Smooth muscle cell (in vitro differentiated cells): ENCODE data around the gene APBB3. TPM values are rescaled to one million over a fixed set of nuclear protein-coding genes. Genes with fewer than 3 reads are reported as not detected.

Experiments
- DNase-seq: peaks from one replicate; lab custom pipeline; 2025; ENCODE audit not compliant: unreplicated experiment; lab: John Stamatoyannopoulos, UW
- H2AFZ ChIP-seq: fragments of 200-600 bp; sonication (generic); 2 replicates; pipeline ENCODE4 v1.6.0; 2016; ENCODE audit warnings: antibody characterized with exemption, low read depth, mild to moderate bottlenecking
- H3F3A ChIP-seq: fragments of 200-600 bp; sonication (generic); 2 replicates; pipeline ENCODE4 v1.6.0; 2017; ENCODE audit warnings: antibody characterized with exemption, low read depth
- H3K27ac ChIP-seq: fragments of 200-600 bp; sonication (generic); 2 replicates; pipeline ENCODE4 v1.5.1; 2016; ENCODE audit warnings: low read depth, mild to moderate bottlenecking
- H3K27me3 ChIP-seq: fragments of 200-600 bp; sonication (generic); 2 replicates; pipeline ENCODE4 v1.6.1; 2016; ENCODE audit warnings: low read depth, mild to moderate bottlenecking
- H3K36me3 ChIP-seq: fragments of 200-600 bp; sonication (generic); 2 replicates; pipeline ENCODE4 v1.5.1; 2016; ENCODE audit warnings: low read depth
- H3K4me1 ChIP-seq: fragments of 200-600 bp; sonication (generic); 2 replicates; pipeline ENCODE4 v1.5.1; 2016; ENCODE audit warnings: low read depth
- H3K4me2 ChIP-seq: fragments of 200-600 bp; sonication (generic); 2 replicates; pipeline ENCODE4 v1.6.0; 2016; ENCODE audit warnings: mild to moderate bottlenecking
- H3K4me3 ChIP-seq: fragments of 200-600 bp; sonication (generic); 2 replicates; pipeline ENCODE4 v1.5.1; 2016; ENCODE audit warnings: mild to moderate bottlenecking
- H3K79me2 ChIP-seq: fragments of 200-600 bp; sonication (generic); 2 replicates; pipeline ENCODE4 v1.6.0; 2016; ENCODE audit warnings: low read depth, mild to moderate bottlenecking
- H3K9ac ChIP-seq: fragments of 200-600 bp; sonication (generic); 2 replicates; pipeline ENCODE4 v1.6.0; 2016; ENCODE audit warnings: low read depth
- H3K9me3 ChIP-seq: fragments of 200-600 bp; sonication (generic); replicated peaks from 2 replicates; pipeline ENCODE4 v1.5.1; 2016; ENCODE audit warnings: low read depth
- H4K20me1 ChIP-seq: fragments of 200-600 bp; sonication (generic); 2 replicates; pipeline ENCODE4 v1.6.0; 2016; ENCODE audit warnings: low read depth
- WGBS: methylation state at CpG from one replicate; pipeline ENCODE4 v1.1.7; 2016; ENCODE audit warnings: low lambda C conversion rate; 5-methylcytosine and 5-hydroxymethylcytosine counted together
- polyA plus RNA-seq: library from polyadenylated mRNA; unstranded; fragments of >200 nt; fragmentation: Nextera tagmentation; extraction: Ambion mirVana; gene quantifications from 2 replicates; pipeline ENCODE4 v1.2.1, GENCODE V29; 2016
- total RNA-seq: library from RNA; depleted of rRNA; stranded (reverse); fragments of >200 nt; gene quantifications from 2 replicates; pipeline ENCODE4 v1.2.3, GENCODE V29; 2014
- TF ChIP-seq, protein P1 (sequence below): fragments of 200-600 bp; sonication (generic); IDR thresholded peaks from 2 replicates; pipeline ENCODE4 v1.5.1; 2017; ENCODE audit warnings: borderline replicate concordance, mild to moderate bottlenecking, antibody characterized with exemption; ENCODE audit not compliant: insufficient read depth, poor library complexity, severe bottlenecking

APBB3 gene
- total and polyA plus RNA-seq, 2 experiments from 2014 or later: 11.5 to 18.8 TPM

DNA sequence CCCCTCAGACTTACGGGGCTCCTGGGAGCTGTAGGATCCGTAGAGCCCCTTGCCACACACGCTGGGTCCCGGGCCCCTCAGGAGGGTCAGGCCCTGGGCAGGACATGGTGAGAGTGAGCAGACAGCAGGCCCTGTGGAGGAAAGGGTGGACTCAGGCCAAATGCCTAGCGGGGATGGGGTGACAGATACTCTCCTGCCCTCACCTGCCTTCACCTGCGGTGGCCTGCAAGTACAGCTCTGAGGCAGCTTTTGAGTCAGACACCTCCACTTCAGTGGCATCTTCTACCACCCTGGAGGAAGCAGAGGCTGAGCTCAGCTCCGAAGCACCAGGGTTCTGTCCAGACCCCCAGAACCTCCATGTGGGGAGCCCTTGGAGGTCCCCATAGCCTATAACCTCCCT lies 26.5 kb upstream of the APBB3 start:
- no peaks in the 10 kb centered on the region for H3K36me3 ChIP-seq
- H3K9me3 ChIP-seq: no peaks in the 10 kb centered on the region
- TF ChIP-seq, protein P1, sequence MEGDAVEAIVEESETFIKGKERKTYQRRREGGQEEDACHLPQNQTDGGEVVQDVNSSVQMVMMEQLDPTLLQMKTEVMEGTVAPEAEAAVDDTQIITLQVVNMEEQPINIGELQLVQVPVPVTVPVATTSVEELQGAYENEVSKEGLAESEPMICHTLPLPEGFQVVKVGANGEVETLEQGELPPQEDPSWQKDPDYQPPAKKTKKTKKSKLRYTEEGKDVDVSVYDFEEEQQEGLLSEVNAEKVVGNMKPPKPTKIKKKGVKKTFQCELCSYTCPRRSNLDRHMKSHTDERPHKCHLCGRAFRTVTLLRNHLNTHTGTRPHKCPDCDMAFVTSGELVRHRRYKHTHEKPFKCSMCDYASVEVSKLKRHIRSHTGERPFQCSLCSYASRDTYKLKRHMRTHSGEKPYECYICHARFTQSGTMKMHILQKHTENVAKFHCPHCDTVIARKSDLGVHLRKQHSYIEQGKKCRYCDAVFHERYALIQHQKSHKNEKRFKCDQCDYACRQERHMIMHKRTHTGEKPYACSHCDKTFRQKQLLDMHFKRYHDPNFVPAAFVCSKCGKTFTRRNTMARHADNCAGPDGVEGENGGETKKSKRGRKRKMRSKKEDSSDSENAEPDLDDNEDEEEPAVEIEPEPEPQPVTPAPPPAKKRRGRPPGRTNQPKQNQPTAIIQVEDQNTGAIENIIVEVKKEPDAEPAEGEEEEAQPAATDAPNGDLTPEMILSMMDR: no peak
- no peak for DNase-seq
- peaks cover 5% of the 10 kb centered on the region for H3F3A ChIP-seq
- no peak overlapping the region for H3K4me2 ChIP-seq
- H3K79me2 ChIP-seq: no peaks in the 10 kb centered on the region
- no peak overlapping the region for H3K9ac ChIP-seq
- no peak overlapping the region for H2AFZ ChIP-seq
- peaks cover 2% of the 10 kb centered on the region for H3K4me1 ChIP-seq
- WGBS: 92% methylated on average over 7 of the region's 7 CpGs
- H3K27ac ChIP-seq: no peak overlapping the region
- H4K20me1 ChIP-seq: no peaks in the 10 kb centered on the region
- H3K4me3 ChIP-seq: no peak overlapping the region
- H3K27me3 ChIP-seq: no peaks in the 10 kb centered on the region

DNA sequence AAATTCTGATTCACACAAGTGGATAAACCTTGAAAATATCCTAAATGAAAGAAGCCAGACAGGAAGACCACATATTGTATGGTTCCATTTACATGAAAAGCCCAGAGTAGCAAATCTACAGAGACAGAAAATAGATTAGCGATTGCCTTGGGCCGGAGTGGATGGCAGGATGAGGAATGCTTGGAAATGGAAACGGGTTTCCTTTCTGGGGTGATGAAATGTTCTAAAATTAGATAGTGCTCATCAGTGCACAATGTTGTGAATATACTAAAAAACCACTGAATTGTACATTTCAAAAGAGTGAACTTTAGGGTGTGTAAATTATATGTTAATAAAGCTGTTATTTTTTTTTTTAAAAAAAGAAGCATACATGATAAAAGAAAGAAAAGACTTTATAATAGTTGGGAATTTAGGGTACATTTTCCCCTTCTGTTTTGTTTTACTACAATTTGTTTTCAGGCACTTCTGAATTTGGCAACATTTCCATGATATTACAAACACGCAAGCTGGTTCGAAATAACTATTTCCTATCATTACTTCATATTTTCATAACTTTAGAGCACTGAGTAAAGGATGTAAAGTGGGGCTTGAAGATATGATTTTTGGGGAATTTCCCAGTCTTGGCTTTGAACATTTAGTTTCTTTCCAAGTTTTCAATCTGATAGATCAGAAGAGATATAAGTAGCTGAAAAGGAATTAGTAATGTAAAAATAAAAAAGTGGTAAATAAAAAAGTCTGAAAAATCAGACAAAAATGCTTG lies 24.1 kb upstream of the APBB3 start:
- no peaks in the 10 kb centered on the region for H3K36me3 ChIP-seq
- peak overlapping the region; percentile 54 for H3K27ac ChIP-seq
- TF ChIP-seq, protein P1: no peak
- H3K4me1 ChIP-seq: peaks cover 2% of the 10 kb centered on the region
- H4K20me1 ChIP-seq: no peaks in the 10 kb centered on the region
- peaks cover 5% of the 10 kb centered on the region for H3F3A ChIP-seq
- no peak overlapping the region for H3K4me3 ChIP-seq
- DNase-seq: no peak
- H2AFZ ChIP-seq: no peak overlapping the region
- H3K9ac ChIP-seq: peak overlapping the region; percentile 14
- 69% methylated on average over 5 of the region's 5 CpGs for WGBS
- H3K9me3 ChIP-seq: no peaks in the 10 kb centered on the region
- no peaks in the 10 kb centered on the region for H3K79me2 ChIP-seq
- H3K4me2 ChIP-seq: peak overlapping the region; percentile 12
- H3K27me3 ChIP-seq: no peaks in the 10 kb centered on the region

- no peak overlapping the region for H3K27ac ChIP-seq
- H3K4me2 ChIP-seq: no peak overlapping the region
- no peak overlapping the region for H2AFZ ChIP-seq
- TF ChIP-seq, protein P1: no peak
- H4K20me1 ChIP-seq: no peaks in the 10 kb centered on the region
- WGBS: 93% methylated on average over 1 of the region's 1 CpG
- no peaks in the 10 kb centered on the region for H3K27me3 ChIP-seq
- H3K36me3 ChIP-seq: no peaks in the 10 kb centered on the region
- H3K79me2 ChIP-seq: no peaks in the 10 kb centered on the region
- no peak for DNase-seq
- H3K9ac ChIP-seq: no peak overlapping the region
- peaks cover 5% of the 10 kb centered on the region for H3F3A ChIP-seq
- no peaks in the 10 kb centered on the region for H3K9me3 ChIP-seq
- no peak overlapping the region for H3K4me3 ChIP-seq
- peaks cover 2% of the 10 kb centered on the region for H3K4me1 ChIP-seq
Measured at GRCh38 chr5:140587495-140587894, 23.1 kb upstream of the APBB3 start.
